Trophoblast cell (in vitro differentiated cells and primary cell): ENCODE results near the gene AOPEP.
A peak's percentile ranks its signal among the peaks of the same experiment; 100 is the strongest.

ENCODE experiments used
- DNase-seq, 2 donors: peaks; one replicate each; pipeline ENCODE4 v3.0.0-alpha.2; 2016
- H2AFZ ChIP-seq: 2 replicates; pipeline ENCODE4 v1.6.1; 2013; ENCODE audit warnings: low read length, moderate library complexity, mild to moderate bottlenecking; ENCODE audit not compliant: insufficient read depth, poor library complexity
- H2AK5ac ChIP-seq: 2 replicates; pipeline ENCODE4 v1.6.1; 2013; ENCODE audit warnings: mild to moderate bottlenecking, low read length
- H2BK120ac ChIP-seq: 2 replicates; pipeline ENCODE4 v1.6.1; 2013; ENCODE audit warnings: low read length, mild to moderate bottlenecking, moderate library complexity; ENCODE audit not compliant: insufficient read depth, poor library complexity
- H2BK12ac ChIP-seq: 2 replicates; pipeline ENCODE4 v1.6.1; 2013; ENCODE audit warnings: mild to moderate bottlenecking, low read length, moderate library complexity
- H2BK5ac ChIP-seq: 2 replicates; pipeline ENCODE4 v1.6.1; 2013; ENCODE audit warnings: low read length, low read depth, moderate library complexity, mild to moderate bottlenecking; ENCODE audit not compliant: poor library complexity
- H3K14ac ChIP-seq: 2 replicates; pipeline ENCODE4 v1.6.1; 2013; ENCODE audit warnings: mild to moderate bottlenecking, low read length
- H3K18ac ChIP-seq: 2 replicates; pipeline ENCODE4 v1.6.1; 2013; ENCODE audit warnings: mild to moderate bottlenecking, low read length
- H3K23ac ChIP-seq: 2 replicates; pipeline ENCODE4 v1.6.1; 2013; ENCODE audit warnings: low read length
- H3K27ac ChIP-seq: 2 replicates; pipeline ENCODE4 v1.5.1; 2013; ENCODE audit warnings: low read depth, mild to moderate bottlenecking, inconsistent platforms, low read length, moderate library complexity
- H3K27me3 ChIP-seq: 2 replicates; pipeline ENCODE4 v1.6.1; 2013; ENCODE audit warnings: inconsistent platforms, mild to moderate bottlenecking, low read length, moderate library complexity; ENCODE audit not compliant: insufficient read depth
- H3K36me3 ChIP-seq, 2 experiments: 1 replicate in 1 of 2; 2 replicates in 1 of 2; pipeline ENCODE4 v1.6.1; 2013; ENCODE audit warnings: low read length in 2 of 2, mild to moderate bottlenecking in 2 of 2, moderate library complexity in 1 of 2; ENCODE audit not compliant: insufficient read depth in 2 of 2, control insufficient read depth in 1 of 2
- H3K4ac ChIP-seq: 2 replicates; pipeline ENCODE4 v1.6.1; 2013; ENCODE audit warnings: low read depth, mild to moderate bottlenecking, low read length, moderate library complexity
- H3K4me1 ChIP-seq, 2 experiments: 1 replicate in 1 of 2; 2 replicates in 1 of 2; pipeline ENCODE4 v1.6.1; 2013; ENCODE audit warnings: low read length in 2 of 2, mild to moderate bottlenecking in 2 of 2, moderate library complexity in 1 of 2; ENCODE audit not compliant: insufficient read depth in 2 of 2, control insufficient read depth in 1 of 2
- H3K4me2 ChIP-seq: 2 replicates; pipeline ENCODE4 v1.6.1; 2013; ENCODE audit warnings: inconsistent platforms, mild to moderate bottlenecking, low read length, moderate library complexity
- H3K4me3 ChIP-seq: 2 replicates; pipeline ENCODE4 v1.5.1; 2013; ENCODE audit warnings: mild to moderate bottlenecking, low read depth, low read length, inconsistent platforms
- H3K79me1 ChIP-seq: one replicate; pipeline ENCODE4 v1.6.1; 2013; ENCODE audit warnings: low read length
- H3K79me2 ChIP-seq: 2 replicates; pipeline ENCODE4 v1.6.1; 2013; ENCODE audit warnings: low read length, mild to moderate bottlenecking; ENCODE audit not compliant: control insufficient read depth, insufficient read depth, poor library complexity
- H3K9ac ChIP-seq: 2 replicates; pipeline ENCODE4 v1.6.1; 2013; ENCODE audit warnings: mild to moderate bottlenecking, low read length
- H3K9me3 ChIP-seq: 2 replicates; pipeline ENCODE4 v1.6.1; 2013; ENCODE audit warnings: low read depth, mild to moderate bottlenecking, control low read depth, inconsistent platforms, low read length; ENCODE audit not compliant: insufficient read depth
- H4K12ac ChIP-seq: 2 replicates; pipeline ENCODE4 v1.6.1; 2013; ENCODE audit warnings: low read depth, mild to moderate bottlenecking, low read length, moderate library complexity
- H4K8ac ChIP-seq: 2 replicates; pipeline ENCODE4 v1.6.1; 2013; ENCODE audit warnings: low read depth, mild to moderate bottlenecking, low read length, moderate library complexity
- H4K91ac ChIP-seq: one replicate; pipeline ENCODE4 v1.6.1; 2013; ENCODE audit warnings: low read depth, mild to moderate bottlenecking, low read length, moderate library complexity
- WGBS: extraction: QIAGEN DNeasy Blood & Tissue Kit; methylation state at CpG from one replicate; pipeline ENCODE4 v1.1.7; 2013; ENCODE audit warnings: missing lambda C conversion rate; ENCODE audit not compliant: insufficient read length, insufficient coverage; ENCODE audit errors: extremely low coverage; 5-methylcytosine and 5-hydroxymethylcytosine counted together

The AOPEP gene

DNA sequence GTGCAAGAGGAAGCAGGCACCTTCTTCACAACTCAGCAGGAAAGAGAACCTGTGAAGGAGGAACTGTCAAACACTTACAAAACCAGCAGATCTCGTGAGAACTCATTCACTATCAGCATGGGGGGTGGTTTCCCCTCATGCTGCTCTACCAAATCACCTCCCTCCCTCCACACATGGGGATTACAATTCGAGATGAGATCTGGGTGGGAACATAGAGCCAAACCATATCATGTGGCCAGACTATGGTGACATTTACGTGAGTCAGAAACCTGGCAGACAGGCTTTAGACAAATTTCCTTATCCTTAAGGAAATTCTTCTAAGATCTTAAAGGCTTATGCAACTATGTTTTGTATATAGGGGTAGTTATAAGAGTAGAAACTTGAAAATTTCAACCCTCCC is 8.7 kb upstream of the AOPEP start:
- no peak overlapping the region for H3K27ac ChIP-seq
- no peak overlapping the region for H3K4me2 ChIP-seq
- no peak overlapping the region for H4K8ac ChIP-seq
- no CpG with 5 or more reads among the region's 3 CpGs for WGBS
- peak; percentile 82 to 93 for DNase-seq
- H4K12ac ChIP-seq = no peak overlapping the region
- no peaks in the 10 kb centered on the region for H3K79me1 ChIP-seq
- H3K23ac ChIP-seq = no peak overlapping the region
- no peak overlapping the region for H3K4ac ChIP-seq
- peaks cover 3 to 7% of the 10 kb centered on the region in 2 experiments for H3K4me1 ChIP-seq
- H3K36me3 ChIP-seq = no peaks in the 10 kb centered on the region
- no peak overlapping the region for H3K18ac ChIP-seq
- no peak overlapping the region for H2AFZ ChIP-seq
- H3K9ac ChIP-seq = no peak overlapping the region
- no peak overlapping the region for H3K14ac ChIP-seq
- no peak overlapping the region for H3K4me3 ChIP-seq
- H2AK5ac ChIP-seq = no peak overlapping the region
- H3K9me3 ChIP-seq = no peaks in the 10 kb centered on the region
- H2BK120ac ChIP-seq = no peak overlapping the region
- no peaks in the 10 kb centered on the region for H3K79me2 ChIP-seq
- peak overlapping the region; percentile 16 for H2BK5ac ChIP-seq
- no peaks in the 10 kb centered on the region for H3K27me3 ChIP-seq
- peak overlapping the region; percentile 28 for H4K91ac ChIP-seq
- peak overlapping the region; percentile 58 for H2BK12ac ChIP-seq

GRCh38 chr9:94718936-94719335 is 7.6 kb upstream of the AOPEP start:
- no peak overlapping the region for H4K8ac ChIP-seq
- WGBS = no CpG with 5 or more reads among the region's 1 CpG
- no peak overlapping the region for H3K23ac ChIP-seq
- H4K12ac ChIP-seq = no peak overlapping the region
- no peaks in the 10 kb centered on the region for H3K79me2 ChIP-seq
- H3K4me3 ChIP-seq = no peak overlapping the region
- no peak overlapping the region for H2AK5ac ChIP-seq
- no peak overlapping the region for H3K9ac ChIP-seq
- no peak overlapping the region for H2BK120ac ChIP-seq
- H2BK5ac ChIP-seq = no peak overlapping the region
- no peaks in the 10 kb centered on the region for H3K79me1 ChIP-seq
- no peak overlapping the region for H2AFZ ChIP-seq
- H4K91ac ChIP-seq = no peak overlapping the region
- peaks cover 3 to 7% of the 10 kb centered on the region in 2 experiments for H3K4me1 ChIP-seq
- no peak overlapping the region for H3K4me2 ChIP-seq
- H3K36me3 ChIP-seq = no peaks in the 10 kb centered on the region
- H3K14ac ChIP-seq = no peak overlapping the region
- DNase-seq = peak; percentile 71 to 84
- no peaks in the 10 kb centered on the region for H3K27me3 ChIP-seq
- no peak overlapping the region for H3K18ac ChIP-seq
- no peak overlapping the region for H2BK12ac ChIP-seq
- H3K9me3 ChIP-seq = no peaks in the 10 kb centered on the region
- H3K4ac ChIP-seq = no peak overlapping the region
- no peak overlapping the region for H3K27ac ChIP-seq

DNA sequence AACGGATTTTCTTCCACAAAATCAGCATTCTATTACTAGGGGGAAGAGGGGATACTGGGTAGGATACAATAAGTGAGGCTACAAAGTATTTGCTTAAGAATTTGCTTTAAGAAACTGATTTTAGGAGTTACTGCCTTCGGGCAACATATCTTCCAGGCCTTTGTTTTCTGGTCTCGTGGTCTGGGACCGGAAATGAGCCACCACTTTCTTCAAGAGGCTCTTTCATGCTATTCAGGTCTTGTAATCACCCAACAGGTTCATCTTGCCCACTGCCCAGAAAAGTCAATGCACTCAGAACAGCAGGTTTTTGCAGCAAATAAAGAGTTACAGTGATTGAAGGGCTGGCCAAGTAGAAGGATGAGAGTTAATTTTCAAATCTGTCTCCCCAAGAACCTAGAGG is 6.6 kb upstream of the AOPEP start:
- H2BK5ac ChIP-seq = no peak overlapping the region
- peaks cover 3 to 7% of the 10 kb centered on the region in 2 experiments for H3K4me1 ChIP-seq

DNA sequence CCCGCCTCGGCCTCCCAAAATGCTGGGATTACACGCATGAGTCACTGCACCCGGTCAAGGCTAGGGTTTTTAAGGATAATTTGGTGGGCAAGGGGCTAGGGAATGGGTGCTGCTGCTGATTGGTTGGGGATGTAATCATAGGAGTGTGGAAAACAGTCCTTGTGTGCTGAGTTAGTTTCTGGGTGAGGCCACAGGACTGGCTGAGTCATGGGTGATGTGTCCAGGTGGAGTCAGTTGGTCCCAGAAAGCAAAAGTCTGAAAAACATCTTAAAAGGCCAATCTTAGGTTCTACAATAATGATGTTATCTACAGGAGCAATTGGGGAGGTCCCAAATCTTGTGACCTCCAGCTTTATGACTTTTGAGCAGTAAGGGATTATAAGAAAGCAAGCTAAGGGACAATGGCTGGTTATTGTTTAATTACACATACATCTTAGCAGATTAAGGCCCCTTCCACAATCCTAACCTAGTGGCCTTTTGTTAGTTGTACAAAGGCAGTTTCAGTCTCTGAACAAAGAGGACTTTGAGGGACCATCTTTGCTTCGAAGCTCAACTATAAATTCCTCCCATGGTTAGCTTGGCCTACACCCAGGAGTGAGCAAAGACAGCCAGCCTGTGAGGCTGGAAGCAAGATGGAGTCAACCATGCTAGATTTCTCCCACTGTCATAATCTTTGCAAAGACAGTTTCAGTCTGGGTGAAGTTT is 5.5 kb upstream of the AOPEP start:
- H4K8ac ChIP-seq = no peak overlapping the region
- H3K4ac ChIP-seq = no peak overlapping the region
- H3K23ac ChIP-seq = no peak overlapping the region
- no peaks in the 10 kb centered on the region for H3K27me3 ChIP-seq
- H2BK12ac ChIP-seq = no peak overlapping the region
- no peak overlapping the region for H2AFZ ChIP-seq
- H4K12ac ChIP-seq = no peak overlapping the region
- no peak overlapping the region for H3K14ac ChIP-seq
- no peak overlapping the region for H2BK120ac ChIP-seq
- H3K27ac ChIP-seq = no peak overlapping the region
- peaks cover 3 to 7% of the 10 kb centered on the region in 2 experiments for H3K4me1 ChIP-seq
- WGBS = no CpG with 5 or more reads among the region's 5 CpGs
- no peak overlapping the region for H2BK5ac ChIP-seq
- H3K79me1 ChIP-seq = no peaks in the 10 kb centered on the region
- no peak overlapping the region for H3K4me2 ChIP-seq
- H3K36me3 ChIP-seq = no peaks in the 10 kb centered on the region
- H4K91ac ChIP-seq = no peak overlapping the region
- H3K18ac ChIP-seq = no peak overlapping the region
- no peak overlapping the region for H3K9ac ChIP-seq
- H3K9me3 ChIP-seq = no peaks in the 10 kb centered on the region
- peak in 1 of 2 donors; percentile 50 for DNase-seq
- no peak overlapping the region for H3K4me3 ChIP-seq
- no peak overlapping the region for H2AK5ac ChIP-seq
- H3K79me2 ChIP-seq = no peaks in the 10 kb centered on the region

More for the DNA sequence above, 6.6 kb upstream of the AOPEP start:
- no peaks in the 10 kb centered on the region for H3K9me3 ChIP-seq
- no peak overlapping the region for H4K8ac ChIP-seq
- no peak overlapping the region for H3K18ac ChIP-seq
- peak; percentile 76 to 86 for DNase-seq
- H3K4ac ChIP-seq = no peak overlapping the region
- H3K4me2 ChIP-seq = no peak overlapping the region
- no peak overlapping the region for H2BK12ac ChIP-seq
- no peaks in the 10 kb centered on the region for H3K36me3 ChIP-seq
- H4K12ac ChIP-seq = no peak overlapping the region
- no peak overlapping the region for H3K27ac ChIP-seq
- H3K79me2 ChIP-seq = no peaks in the 10 kb centered on the region
- H3K23ac ChIP-seq = no peak overlapping the region
- no peak overlapping the region for H2BK120ac ChIP-seq
- H4K91ac ChIP-seq = no peak overlapping the region
- H3K79me1 ChIP-seq = no peaks in the 10 kb centered on the region
- H2AFZ ChIP-seq = no peak overlapping the region
- no peak overlapping the region for H2AK5ac ChIP-seq
- no peaks in the 10 kb centered on the region for H3K27me3 ChIP-seq
- no peak overlapping the region for H3K4me3 ChIP-seq
- WGBS = no CpG with 5 or more reads among the region's 4 CpGs
- no peak overlapping the region for H3K9ac ChIP-seq
- no peak overlapping the region for H3K14ac ChIP-seq
